CD4-positive, alpha-beta T cell treated with Interleukin-15 for 1 hour (primary cell): Measurements from ENCODE around the gene FMN2.
"Not testable (repeated sequence)": the region's sequence is repeated elsewhere in the genome, so short reads cannot be mapped to it uniquely, and the experiment has no call there.

Experiments
- DNase-seq: peaks from one replicate; pipeline ENCODE4 v3.0.0-alpha.2; 2020

Gene FMN2

DNA sequence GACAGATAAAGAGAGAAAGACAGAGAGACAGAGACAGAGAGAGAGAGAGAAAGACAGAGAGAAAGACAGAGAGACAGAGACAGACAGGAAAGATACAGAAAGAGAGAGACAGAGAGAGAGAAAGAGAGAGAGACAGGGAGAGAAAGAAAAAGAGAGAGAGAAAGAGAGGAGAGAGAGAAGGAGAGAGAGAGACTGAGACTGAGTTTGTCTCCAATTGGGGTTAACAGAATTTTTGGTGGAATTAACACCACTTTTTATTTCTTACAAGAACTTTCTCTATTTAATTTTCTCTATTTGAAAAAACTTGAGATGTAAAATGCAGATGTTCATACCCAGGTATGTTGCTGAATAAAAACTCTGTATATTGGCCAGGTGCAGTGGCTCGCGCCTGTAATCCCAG lies 56.6 kb downstream of the FMN2 start:
- no peak for DNase-seq

- DNase-seq = no peak
Observed at GRCh38 chr1:240149484-240150094, 57.9 kb downstream of the FMN2 start.

DNA sequence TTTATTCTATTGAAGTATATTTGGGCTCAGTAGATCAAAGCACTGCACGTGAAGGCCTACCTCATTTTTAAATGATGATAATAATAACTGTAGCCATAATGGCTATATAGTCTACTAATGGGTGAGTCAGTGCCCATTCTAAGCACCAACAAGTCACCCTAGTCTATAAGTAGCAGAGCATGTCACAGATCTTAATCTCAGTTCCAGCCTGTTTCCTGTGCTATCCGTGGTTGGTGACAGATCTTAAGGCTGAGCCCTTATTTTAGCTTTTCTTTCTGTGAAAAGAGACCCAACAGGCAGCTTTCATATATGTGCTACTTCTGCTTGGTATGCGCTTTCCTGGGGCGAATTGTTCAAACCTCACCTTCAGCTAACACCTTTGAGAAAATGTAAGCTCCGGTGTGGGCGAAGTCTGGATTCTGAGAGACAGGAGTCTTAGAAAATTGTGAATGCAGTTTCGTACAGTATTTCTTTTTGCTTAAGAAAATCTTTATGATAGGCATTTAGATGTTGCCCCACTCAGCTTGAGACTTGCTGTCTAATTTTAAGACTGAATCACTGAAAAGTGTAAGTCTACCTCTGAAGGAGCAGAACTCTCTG lies 59.6 kb downstream of the FMN2 start:
- DNase-seq = no peak

DNA sequence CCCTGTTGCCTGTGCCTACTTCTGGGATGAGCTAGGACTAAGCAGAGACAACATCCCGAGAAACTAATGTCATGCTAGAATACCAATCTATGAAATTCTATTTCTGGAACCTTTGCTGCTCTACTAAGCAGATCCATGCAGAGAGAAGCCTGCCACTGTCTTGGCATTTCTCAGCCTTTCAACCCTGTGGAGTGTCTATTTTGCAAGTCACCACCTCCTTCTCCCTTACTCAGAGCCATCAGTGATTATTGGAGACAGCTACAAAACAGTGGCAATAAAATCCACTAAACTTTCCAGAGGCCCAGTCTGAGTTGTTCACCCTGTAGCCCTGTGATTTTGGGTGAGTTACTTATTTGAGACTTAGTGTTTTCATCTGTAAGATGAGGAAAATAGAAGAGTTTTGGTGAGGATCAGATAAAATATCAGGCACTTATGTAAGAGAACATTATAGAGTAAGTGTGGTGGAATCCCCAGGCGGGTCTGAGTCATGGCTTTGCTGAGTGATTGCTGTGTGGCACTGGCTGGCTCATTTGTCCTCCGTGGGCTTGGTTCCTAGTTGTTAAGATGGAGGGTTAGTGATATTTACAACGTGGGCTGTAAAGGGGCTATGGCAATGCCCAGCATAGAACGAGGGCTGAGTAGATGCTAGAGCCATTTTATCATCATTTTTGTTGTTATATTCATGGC lies 61.1 kb downstream of the FMN2 start:
- DNase-seq = no peak

DNA sequence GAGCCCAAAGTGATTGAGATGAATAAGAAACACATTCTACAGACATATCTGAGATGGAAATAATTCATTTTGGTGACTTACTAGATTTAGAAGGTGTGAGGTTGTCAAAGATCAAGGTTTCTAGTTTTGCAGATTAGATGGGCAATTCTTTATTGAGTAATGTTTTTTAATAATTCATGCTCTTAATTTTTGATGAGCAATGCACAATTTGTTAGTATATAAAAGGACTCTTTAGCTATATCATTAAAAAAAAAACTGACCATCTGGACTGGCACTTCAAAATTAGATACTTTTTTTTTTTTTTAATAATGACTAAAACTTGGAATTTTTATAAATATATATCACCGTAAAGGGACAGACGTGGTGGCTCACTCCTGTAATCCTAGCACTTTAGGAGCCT lies 63.9 kb downstream of the FMN2 start:
- no peak for DNase-seq

DNA sequence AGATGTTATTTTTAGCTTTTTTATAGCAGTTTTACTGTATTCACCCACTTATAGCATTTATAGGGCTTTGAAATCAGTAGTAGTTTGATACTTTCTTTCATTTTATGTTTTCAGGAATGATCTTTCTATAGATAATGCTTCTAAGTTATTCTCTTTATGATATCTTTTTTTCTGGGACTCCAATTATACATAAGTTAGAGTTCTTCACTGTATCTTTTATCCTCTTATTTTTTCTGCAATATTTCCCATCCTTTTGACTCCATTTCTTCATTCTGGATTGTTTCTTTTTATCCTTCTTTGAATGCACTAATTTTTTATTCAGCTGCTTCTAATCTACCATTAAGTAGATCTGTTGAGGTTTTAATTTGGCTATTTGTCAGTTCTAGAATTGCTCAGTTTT lies 73.1 kb downstream of the FMN2 start:
- DNase-seq = no peak

DNA sequence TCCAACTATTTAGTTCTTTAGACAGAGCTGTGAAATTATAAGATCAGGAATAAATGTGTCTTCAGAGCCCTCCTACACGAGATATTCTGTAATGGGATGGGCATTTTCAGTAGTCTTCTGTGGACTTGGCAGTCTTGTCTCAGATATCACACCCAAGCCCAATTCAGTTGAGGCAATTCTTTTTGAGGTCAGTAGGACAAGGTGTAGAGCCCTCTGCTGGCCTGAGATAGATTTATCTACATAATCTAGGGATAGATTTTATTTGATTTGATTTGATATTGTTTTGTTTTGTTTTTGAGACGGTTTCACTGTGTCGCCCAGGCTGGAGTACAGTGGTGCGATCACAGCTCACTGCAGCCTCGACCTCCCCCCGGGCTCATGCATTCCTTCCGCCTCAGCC lies 77.5 kb downstream of the FMN2 start:
- no peak for DNase-seq

DNA sequence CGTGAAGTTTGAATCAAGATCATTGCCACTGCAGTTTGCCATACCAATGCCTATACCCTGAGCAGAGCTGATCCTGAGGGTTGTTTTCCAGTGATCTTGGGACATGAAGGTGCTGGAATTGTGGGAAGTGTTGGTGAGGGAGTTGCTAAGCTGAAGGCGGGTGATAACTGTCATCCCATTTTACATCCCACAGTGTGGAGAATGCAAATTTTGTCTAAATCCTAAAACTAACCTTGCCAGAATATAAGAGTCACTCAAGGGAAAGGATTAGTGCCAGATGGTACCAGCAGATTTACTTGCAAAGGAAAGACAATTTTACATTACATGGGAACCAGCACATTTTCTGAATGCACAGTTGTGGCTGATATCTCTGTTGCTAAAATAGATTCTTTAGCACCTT lies 78.6 kb downstream of the FMN2 start:
- no peak for DNase-seq

DNA sequence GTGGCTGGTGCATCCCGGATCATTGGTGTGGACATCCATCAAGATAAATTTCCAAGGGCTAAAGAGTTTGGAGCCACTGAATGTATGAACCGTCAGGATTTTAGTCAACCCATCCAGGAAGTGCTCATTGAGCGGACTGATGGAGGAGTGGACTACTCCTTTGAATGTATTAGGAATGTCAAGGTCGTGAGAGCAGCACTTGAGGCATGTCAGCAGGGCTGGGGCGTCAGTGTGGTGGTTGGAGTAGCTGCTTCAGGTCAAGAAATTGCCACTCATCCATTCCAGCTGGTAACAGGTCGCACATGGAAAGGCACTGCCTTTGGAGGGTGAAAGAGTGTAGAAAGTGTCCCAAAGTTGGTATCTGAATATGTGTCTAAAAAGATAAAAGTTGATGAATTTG lies 79.1 kb downstream of the FMN2 start:
- no peak for DNase-seq

DNA sequence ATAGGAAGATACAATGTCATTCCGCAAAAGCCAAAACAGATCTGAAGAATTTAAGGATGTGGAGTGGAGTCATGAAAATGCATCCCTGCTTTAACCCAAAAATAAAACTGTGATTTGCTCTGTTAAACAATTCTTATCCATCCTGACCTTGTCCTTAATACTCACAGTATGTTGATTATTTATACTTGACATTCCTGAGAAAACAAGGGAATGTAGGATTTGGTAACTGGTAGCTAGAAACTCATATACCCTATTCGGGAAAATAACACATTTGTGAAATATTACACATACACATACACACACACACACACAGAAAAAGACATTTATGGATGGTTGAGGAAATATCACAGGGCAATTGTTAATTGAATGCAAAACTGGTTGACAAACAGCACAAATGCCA lies 80.2 kb downstream of the FMN2 start:
- no peak for DNase-seq

- DNase-seq = no peak
Observed at GRCh38 chr1:240173836-240174235, 82.2 kb downstream of the FMN2 start.

DNA sequence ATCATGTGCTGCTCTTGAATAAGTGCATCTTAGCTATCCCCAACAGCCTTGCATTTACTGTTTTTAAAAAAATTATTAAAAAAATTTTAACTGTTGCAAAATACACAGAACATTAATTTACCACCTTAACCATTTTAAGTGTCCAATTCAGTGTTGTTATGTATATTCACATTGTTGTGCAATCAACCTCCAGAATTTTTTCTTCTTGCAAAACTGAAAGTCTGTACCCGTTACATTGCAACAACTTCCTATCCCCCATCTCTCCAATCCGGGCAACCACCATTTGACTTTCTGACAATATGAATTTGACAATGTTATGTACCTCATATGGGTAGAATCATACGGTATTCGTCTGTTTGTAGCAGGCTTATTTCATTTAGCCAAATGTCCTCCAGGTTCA lies 83.1 kb downstream of the FMN2 start:
- DNase-seq = no peak

DNA sequence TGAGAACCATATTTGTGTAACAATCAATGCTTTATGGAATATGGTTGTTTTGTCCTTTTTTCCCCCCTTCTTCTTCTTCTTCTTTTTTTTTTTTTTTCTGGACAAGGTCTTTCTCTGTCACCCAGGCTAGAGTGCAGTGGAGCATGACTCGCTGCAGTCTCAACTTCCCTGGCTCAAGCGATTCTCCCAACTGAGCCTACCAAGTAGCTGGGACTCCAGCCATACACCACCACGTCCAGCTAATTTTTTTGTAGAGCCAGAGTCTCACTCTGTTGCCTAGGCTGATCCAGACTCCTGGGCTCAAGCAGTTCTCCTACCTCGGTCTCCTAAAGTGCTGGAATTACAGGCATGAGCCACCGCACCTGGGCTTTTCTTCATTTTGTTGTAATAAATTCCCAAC lies 86.7 kb downstream of the FMN2 start:
- DNase-seq = no peak

DNA sequence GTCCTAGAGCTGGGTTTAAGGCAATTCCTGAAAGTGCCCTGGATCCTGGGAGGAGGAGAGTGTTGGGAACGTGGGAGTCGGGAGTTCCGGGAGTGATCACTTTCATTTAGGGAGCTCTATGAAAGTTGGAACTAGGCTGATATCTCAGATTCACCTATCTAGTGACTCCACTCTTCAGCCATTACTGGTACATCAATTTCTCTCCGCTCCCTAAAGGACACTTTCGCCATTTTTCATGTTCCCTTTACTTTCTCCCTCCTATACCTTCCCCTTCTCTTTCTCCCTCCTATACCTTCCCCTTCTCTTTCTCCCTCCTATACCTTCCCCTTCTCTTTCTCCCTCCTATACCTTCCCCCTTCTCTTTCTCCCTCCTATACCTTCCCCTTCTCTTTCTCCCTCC lies 93.0 kb downstream of the FMN2 start:
- DNase-seq = not testable (repeated sequence)

DNA sequence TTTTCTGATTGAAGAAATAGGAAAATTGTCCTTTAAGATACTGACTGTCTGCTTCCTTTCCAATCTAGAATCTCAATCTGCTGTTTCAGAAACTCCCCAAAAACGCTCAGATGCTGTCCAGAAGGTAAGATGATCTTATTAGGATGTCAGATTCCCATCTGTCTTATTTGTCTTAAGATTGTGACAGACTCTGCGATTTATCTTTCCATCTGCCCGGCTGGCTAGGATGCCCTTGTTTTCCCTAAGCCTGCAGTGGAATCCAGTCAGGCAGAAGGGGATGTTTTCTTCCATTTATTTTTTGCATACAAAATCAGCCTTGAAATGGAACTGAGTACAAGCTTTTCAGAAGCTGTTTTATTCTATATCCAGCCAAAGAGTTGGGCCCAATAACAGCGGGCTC lies 96.5 kb downstream of the FMN2 start:
- no peak for DNase-seq

GRCh38 chr1:240189386-240189989 lies 97.8 kb downstream of the FMN2 start:
- no peak for DNase-seq

GRCh38 chr1:240190881-240191401 lies 99.3 kb downstream of the FMN2 start:
- DNase-seq = no peak

- DNase-seq = no peak
Observed at GRCh38 chr1:240192851-240193250, 101.2 kb downstream of the FMN2 start.

GRCh38 chr1:240193679-240194078 lies 102.0 kb downstream of the FMN2 start:
- no peak for DNase-seq

- no peak for DNase-seq
Observed at GRCh38 chr1:240194120-240194519, 102.4 kb downstream of the FMN2 start.

GRCh38 chr1:240198376-240198775 lies 106.7 kb downstream of the FMN2 start:
- no peak for DNase-seq

DNA sequence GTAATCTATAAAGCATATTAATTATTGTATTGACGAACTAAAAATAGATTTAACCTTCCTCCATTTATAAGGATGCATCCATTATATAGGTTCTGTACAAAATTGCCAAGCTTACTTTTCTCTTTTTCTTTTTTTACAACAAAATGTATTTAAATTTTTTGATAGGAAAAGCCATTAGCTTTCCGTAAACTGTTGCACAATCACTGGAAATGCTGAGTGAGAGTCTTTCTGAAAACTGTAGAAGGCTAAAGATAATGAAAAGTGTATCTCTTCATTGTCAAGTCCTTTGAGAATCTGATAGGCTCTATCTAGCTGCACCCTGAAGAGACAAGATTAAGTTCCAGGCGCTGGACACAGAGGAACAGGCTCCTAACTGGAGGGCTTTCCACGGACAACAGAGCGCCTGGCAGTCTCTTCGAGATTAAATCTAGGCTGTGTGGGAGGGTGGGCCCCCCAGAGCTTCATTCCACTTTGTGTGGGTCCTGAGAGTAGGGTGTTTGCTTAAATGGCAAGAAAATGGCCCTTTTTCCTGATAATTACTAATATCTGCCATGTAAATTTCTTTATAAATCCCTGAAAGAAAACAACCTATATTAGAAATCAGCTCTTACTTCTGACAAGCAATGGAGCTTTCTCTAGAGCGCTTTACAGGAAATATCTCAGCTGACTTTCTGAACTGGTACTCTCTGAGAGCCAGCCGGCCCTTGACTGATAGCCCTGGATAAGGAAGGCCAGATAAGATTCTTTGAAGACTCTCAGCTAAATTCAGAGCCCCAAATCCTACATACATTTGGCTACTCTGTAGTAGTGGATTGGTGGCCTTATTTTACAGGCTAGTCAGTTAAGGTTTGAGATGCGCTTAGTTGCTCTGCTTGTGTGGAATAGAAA lies 108.3 kb downstream of the FMN2 start:
- DNase-seq = no peak

DNA sequence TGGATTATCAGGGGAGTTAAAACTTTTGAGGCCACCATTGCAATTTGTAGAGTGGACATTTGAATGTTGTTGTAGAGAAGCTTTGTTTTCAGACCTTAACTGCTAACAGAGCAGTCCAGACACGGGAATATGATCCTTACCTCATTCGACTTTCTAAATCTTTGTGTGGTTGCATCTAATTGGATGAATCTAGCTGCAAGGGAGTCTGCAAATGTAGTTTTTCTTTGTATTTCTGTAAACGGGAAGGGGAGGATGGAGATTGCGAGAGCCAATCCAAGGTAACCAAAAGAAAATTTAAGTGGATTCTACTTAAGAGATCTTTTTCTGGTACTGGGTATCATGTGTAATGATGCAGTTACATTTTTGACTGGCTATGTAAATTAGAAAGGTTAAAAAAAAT lies 110.2 kb downstream of the FMN2 start:
- DNase-seq = no peak
